Gastroesophageal sphincter (tissue), 4 donors: Measurements from ENCODE around the gene PDE3B. TPM values are rescaled to one million over a fixed set of nuclear protein-coding genes. Genes with fewer than 3 reads are reported as not detected.
A peak's percentile ranks its signal among the peaks of the same experiment; 100 is the strongest.

ENCODE experiments used
- ATAC-seq: fragments of 150-250 bp; one replicate; pipeline ENCODE4 v1.9.1; 2016; ENCODE audit warnings: mild to moderate bottlenecking, moderate library complexity
- H3K27ac ChIP-seq, 4 donors: fragments of 200-600 bp; sonication (generic) in 3 of 4; 1 replicate in 3 of 4; 2 replicates in 1 of 4; pipeline ENCODE4 v1.5.1; 2016 to 2019
- H3K27me3 ChIP-seq: fragments of 200-600 bp; sonication (generic); one replicate; pipeline ENCODE4 v1.5.1; 2019
- H3K36me3 ChIP-seq, 2 donors: fragments of 200-600 bp; sonication (generic); one replicate each; pipeline ENCODE4 v1.5.1; 2019; ENCODE audit warnings: control low read depth in 1 of 2
- H3K4me1 ChIP-seq, 3 donors: fragments of 200-600 bp; sonication (generic); 1 replicate in 2 of 3; 2 replicates in 1 of 3; pipeline ENCODE4 v1.5.1; 2016 to 2019; ENCODE audit warnings: control low read depth in 2 of 3
- H3K4me3 ChIP-seq, 2 donors: fragments of 200-600 bp; sonication (generic); one replicate each; pipeline ENCODE4 v1.5.1; 2019; ENCODE audit warnings: mild to moderate bottlenecking in 1 of 2, moderate library complexity in 1 of 2
- H3K9me3 ChIP-seq, 3 donors: fragments of 200-600 bp; sonication (generic); one replicate each; pipeline ENCODE4 v1.5.1; 2017 to 2019; ENCODE audit warnings: control low read depth in 2 of 3
- EP300 ChIP-seq: sonication (generic); formaldehyde crosslinking; IDR thresholded peaks from one replicate; pipeline ENCODE4 v1.6.1; 2017; ENCODE audit warnings: antibody characterized with exemption, mild to moderate bottlenecking
- POLR2A ChIP-seq, 2 donors: fragments of 450-650 bp; IDR thresholded peaks; one replicate each; pipeline ENCODE4 v1.6.1; 2017; ENCODE audit warnings: antibody characterized with exemption in 2 of 2, mild to moderate bottlenecking in 2 of 2, moderate library complexity in 1 of 2
- POLR2AphosphoS5 ChIP-seq: sonication (generic); formaldehyde crosslinking; IDR thresholded peaks from one replicate; pipeline ENCODE4 v1.6.1; 2017; ENCODE audit warnings: antibody characterized with exemption
- WGBS, 2 donors: methylation state at CpG; one replicate each; pipeline ENCODE4 v1.1.5; 2018; ENCODE audit warnings: low coverage in 1 of 2; 5-methylcytosine and 5-hydroxymethylcytosine counted together
- total RNA-seq, 4 donors: library from RNA; depleted of rRNA; stranded (reverse); fragments of >200 nt; gene quantifications; one replicate each; pipeline ENCODE4 v1.1.0, GENCODE V29; 2016
- TF ChIP-seq, protein P1 (sequence below), 4 experiments: fragments of 200-600 bp in 2 of 4; fragments of 450-650 bp in 2 of 4; sonication (generic) in 1 of 4; IDR thresholded peaks; one replicate each; pipeline ENCODE4 v1.5.1; 2017 to 2019; ENCODE audit warnings: antibody characterized with exemption in 4 of 4, mild to moderate bottlenecking in 2 of 4, moderate library complexity in 2 of 4

PDE3B gene
- total RNA-seq, 4 donors from 2014 or later: 11.7 to 21.8 (median 17.9) TPM

DNA sequence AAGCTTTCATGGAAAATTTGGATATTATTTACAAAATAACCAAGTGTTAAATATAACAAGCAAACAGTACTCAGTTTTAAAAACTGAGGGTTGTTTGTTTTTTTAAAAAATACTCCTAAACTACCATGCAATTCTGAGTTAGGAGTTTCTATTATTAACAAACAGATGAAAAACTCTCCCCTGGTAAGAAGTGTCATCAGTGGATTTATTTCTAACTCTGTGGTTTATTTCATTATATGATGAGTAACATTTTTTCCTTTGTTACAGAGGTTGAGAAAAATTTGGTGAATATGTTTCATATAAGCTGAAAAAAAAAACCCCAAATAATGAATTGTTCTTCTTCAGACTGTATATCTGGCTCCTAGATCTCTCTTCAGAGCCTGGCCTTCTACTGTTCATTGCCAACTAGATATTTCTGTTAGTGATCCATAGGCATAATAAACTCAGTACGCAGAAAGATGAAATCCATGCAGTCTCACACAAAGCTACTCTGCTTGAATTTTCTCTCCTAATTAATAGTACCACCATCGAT, 29.4 kb upstream of the PDE3B start:
- Histone ChIP-seq H3K4me3 (no peak overlapping the region), H3K27me3 (no peaks in the 10 kb centered on the region), H3K4me1 (no peaks in the 10 kb centered on the region), H3K9me3 (no peaks in the 10 kb centered on the region), H3K27ac (no peak overlapping the region), H3K36me3 (peaks cover 0 to 16% of the 10 kb centered on the region in 2 donors)
- WGBS, 2 donors: 76 to 100% methylated on average over 2 of the region's 2 CpGs
- TF ChIP-seq EP300 (no peak), POLR2A (IDR thresholded peaks at IDR 0.05) (no peak), POLR2AphosphoS5 (no peak)
- TF ChIP-seq, protein P1, sequence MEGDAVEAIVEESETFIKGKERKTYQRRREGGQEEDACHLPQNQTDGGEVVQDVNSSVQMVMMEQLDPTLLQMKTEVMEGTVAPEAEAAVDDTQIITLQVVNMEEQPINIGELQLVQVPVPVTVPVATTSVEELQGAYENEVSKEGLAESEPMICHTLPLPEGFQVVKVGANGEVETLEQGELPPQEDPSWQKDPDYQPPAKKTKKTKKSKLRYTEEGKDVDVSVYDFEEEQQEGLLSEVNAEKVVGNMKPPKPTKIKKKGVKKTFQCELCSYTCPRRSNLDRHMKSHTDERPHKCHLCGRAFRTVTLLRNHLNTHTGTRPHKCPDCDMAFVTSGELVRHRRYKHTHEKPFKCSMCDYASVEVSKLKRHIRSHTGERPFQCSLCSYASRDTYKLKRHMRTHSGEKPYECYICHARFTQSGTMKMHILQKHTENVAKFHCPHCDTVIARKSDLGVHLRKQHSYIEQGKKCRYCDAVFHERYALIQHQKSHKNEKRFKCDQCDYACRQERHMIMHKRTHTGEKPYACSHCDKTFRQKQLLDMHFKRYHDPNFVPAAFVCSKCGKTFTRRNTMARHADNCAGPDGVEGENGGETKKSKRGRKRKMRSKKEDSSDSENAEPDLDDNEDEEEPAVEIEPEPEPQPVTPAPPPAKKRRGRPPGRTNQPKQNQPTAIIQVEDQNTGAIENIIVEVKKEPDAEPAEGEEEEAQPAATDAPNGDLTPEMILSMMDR (IDR thresholded peaks at IDR 0.05): no peak
- ATAC-seq: no peak

DNA sequence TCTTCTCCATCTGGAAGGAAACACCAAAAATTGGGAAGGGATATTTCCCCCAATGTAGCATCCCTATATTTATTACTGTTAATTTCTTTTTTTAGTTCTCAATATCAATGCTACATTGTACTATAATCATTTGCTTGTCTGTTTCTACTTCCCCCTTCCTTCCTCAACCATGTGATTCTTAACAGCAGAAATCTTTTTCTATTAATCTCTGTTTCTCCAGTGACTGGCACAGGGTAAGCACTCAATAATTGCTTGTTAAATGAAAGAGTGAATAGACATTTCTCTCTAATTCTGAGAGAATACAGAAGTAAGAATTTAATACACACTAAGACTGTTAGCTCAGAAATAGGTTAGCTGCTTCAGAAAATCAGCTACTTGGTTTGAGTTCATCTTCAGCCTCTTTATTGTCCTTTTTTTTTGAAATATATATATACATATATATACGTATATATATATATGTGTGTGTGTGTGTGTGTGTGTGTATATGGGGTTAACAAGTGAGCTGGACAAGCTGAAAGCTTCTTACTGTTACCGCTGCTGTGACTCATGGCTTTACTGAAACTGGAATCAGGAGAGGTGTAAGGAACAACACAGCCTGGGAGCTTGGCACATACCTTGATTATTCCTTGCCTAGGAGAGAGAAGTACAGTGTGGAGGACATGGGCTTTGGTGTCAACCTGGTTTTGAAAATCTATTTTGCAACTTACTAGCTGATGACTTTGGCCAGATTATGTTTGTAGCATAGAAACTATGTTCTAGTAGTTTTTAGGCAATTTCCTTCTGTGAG, 26.2 kb upstream of the PDE3B start:
- H3K4me3 ChIP-seq: no peak overlapping the region
- peaks cover 0 to 31% (median 0%) of the 10 kb centered on the region in 3 donors for H3K4me1 ChIP-seq
- no peak overlapping the region for H3K27ac ChIP-seq
- no peaks in the 10 kb centered on the region for H3K36me3 ChIP-seq
- peak; percentile 23 for TF ChIP-seq POLR2AphosphoS5
- TF ChIP-seq POLR2A (IDR thresholded peaks at IDR 0.05): no peak
- no peak for TF ChIP-seq EP300
- TF ChIP-seq, protein P1 (IDR thresholded peaks at IDR 0.05): no peak
- ATAC-seq: no peak
- no peaks in the 10 kb centered on the region for H3K9me3 ChIP-seq
- 53 to 54% methylated on average over 2 of the region's 2 CpGs for WGBS, 2 donors
- H3K27me3 ChIP-seq: no peaks in the 10 kb centered on the region

GRCh38 chr11:14618060-14618459, 25.5 kb upstream of the PDE3B start:
- Histone ChIP-seq H3K9me3 (no peaks in the 10 kb centered on the region), H3K4me3 (no peak overlapping the region), H3K27ac (no peak overlapping the region), H3K36me3 (no peaks in the 10 kb centered on the region), H3K27me3 (no peaks in the 10 kb centered on the region), H3K4me1 (peaks cover 0 to 36% (median 0%) of the 10 kb centered on the region in 3 donors)
- WGBS, 2 donors: 92 to 93% methylated on average over 2 of the region's 2 CpGs
- no peak for TF ChIP-seq POLR2A (IDR thresholded peaks at IDR 0.05)
- no peak for TF ChIP-seq EP300
- no peak for TF ChIP-seq POLR2AphosphoS5
- TF ChIP-seq, protein P1 (IDR thresholded peaks at IDR 0.05): no peak
- ATAC-seq: no peak

DNA sequence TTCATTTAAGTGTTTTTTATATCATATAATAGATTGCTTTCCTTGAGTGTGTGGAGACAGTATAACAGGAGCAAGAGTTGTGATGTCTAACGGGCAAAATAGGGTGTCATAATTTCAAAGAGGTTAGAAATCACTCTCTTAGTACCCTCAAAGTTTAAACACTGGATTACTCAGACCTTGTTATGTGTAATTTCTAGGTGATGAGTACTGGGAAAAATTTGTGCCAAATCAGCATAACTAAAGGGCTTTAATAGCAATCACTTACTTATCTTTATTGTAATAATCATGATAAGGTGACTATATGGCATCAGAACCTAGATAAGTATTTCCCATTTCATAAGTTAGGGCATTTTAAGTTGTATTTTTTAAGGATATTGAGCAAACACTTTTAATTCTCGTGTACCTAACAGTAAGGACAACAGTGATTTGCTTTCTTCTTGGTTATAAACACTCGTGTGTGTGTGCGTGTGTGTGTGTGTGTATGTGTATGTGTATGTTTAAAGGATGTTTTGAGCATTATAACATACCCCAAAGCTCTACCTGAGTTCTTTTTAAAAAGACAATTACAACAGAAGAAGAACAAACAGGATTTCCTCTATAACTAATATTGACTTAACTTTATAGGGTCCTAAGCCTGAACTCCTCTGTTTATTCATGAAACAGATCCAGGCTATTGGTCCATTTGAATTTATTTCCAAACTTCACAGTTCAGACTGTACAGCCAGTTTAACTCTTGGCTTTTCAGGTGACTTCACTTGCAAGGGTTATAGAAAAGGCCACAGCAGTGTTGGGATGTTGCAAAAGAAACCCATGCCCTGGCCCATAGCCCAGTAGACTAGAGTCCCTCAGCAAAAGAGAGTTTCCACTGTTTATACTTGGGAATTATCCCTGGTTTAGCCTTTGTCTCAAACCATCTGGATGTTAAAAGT, 23.7 kb upstream of the PDE3B start:
- Histone ChIP-seq H3K4me3 (no peak overlapping the region), H3K9me3 (no peaks in the 10 kb centered on the region), H3K4me1 (peaks cover 0 to 36% (median 0%) of the 10 kb centered on the region in 3 donors), H3K36me3 (no peaks in the 10 kb centered on the region), H3K27me3 (no peaks in the 10 kb centered on the region), H3K27ac (peak overlapping the region in 3 of 4 donors; percentile 33 to 58 (median 39))
- TF ChIP-seq POLR2AphosphoS5 (peak; percentile 41), POLR2A (IDR thresholded peaks at IDR 0.05) (no peak), EP300 (no peak)
- TF ChIP-seq, protein P1 (IDR thresholded peaks at IDR 0.05): no peak
- WGBS, 2 donors: 48 to 80% methylated on average over 4 of the region's 4 CpGs
- ATAC-seq: peak; percentile 58
